Islet precursor cell (in vitro differentiated cells): ENCODE measurements around the gene P3H1.
A peak's percentile ranks its signal among the peaks of the same experiment; 100 is the strongest.
"Not testable (repeated sequence)": the region's sequence is repeated elsewhere in the genome, so short reads cannot be mapped to it uniquely, and the experiment has no call there.

Experiments used
- DNase-seq: peaks from one replicate; pipeline ENCODE4 v3.0.0-alpha.2; 2018

P3H1 gene, protein sequence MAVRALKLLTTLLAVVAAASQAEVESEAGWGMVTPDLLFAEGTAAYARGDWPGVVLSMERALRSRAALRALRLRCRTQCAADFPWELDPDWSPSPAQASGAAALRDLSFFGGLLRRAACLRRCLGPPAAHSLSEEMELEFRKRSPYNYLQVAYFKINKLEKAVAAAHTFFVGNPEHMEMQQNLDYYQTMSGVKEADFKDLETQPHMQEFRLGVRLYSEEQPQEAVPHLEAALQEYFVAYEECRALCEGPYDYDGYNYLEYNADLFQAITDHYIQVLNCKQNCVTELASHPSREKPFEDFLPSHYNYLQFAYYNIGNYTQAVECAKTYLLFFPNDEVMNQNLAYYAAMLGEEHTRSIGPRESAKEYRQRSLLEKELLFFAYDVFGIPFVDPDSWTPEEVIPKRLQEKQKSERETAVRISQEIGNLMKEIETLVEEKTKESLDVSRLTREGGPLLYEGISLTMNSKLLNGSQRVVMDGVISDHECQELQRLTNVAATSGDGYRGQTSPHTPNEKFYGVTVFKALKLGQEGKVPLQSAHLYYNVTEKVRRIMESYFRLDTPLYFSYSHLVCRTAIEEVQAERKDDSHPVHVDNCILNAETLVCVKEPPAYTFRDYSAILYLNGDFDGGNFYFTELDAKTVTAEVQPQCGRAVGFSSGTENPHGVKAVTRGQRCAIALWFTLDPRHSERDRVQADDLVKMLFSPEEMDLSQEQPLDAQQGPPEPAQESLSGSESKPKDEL

DNA sequence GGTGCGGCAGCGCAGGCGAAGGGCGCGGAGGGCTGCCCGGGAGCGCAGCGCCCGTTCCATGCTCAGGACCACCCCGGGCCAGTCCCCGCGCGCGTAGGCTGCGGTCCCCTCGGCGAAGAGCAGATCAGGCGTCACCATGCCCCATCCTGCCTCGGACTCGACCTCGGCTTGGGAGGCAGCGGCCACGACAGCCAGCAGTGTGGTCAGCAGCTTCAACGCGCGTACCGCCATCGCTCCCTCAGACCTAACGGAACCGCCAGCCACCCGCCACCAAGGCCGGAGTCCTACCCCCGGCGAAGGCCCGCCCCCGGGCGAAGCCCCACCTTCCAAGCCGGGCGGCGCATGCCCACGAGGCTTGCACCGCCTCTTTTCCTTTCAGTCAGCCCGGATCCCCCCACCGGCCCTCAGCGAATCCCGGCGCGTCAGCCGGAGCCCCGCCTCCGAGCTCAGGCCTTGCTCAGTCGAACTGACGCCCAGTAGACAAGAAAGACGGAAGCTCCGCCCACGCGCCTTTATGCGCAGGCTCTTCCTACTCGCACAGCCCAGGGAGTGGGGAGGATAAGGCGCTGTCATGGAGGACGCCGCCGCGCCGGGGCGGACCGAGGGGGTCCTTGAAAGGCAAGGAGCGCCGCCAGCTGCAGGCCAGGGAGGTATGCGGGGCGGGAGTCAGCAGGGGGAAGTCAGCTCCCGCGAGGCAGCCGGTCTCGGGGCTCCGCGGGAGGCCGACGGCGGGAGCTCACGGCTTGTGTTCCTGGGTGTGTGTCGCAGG, at the start of gene P3H1, which contains the start of gene C1orf50:
TSS of gene P3H1 (minus strand) at position 288 of the 769 bp plus-strand sequence. CDS start at position 231, 57 bp downstream.
TSS of gene C1orf50 (plus strand) at position 509 of the 769 bp plus-strand sequence. CDS start at position 572, 63 bp downstream.
- DNase-seq: peak; percentile 100

DNA sequence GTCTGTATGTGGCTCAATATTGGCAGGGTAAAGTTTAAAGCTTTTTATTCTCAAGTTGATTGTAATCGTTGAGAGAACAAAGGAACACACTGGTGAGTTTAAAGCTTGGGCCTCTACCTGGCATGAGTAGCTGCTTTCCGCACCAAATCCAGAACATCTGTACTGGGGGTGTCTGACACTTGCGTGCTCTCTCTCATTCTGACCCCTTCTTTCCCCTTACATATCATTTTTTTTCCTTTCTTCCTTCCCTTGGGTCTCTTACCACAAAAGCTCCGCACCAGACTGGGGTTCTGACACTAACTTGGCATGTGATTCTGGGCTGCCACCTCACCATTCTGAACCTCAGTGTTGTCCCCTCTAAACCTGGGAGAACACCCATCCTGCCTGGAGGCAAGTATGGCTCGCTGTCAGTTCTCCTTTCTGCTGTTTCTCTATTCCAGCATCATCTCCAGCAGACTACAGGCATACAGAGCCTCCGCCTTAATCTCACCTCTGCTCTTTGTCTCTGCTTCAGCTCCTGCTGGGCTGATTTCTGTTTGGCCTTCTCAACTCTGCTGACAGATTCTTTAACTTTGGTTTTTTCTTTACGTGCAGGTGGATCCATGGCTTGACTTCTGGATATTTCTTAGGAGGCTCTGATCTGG, 49.2 kb upstream of the P3H1 start:
- DNase-seq: no peak

DNA sequence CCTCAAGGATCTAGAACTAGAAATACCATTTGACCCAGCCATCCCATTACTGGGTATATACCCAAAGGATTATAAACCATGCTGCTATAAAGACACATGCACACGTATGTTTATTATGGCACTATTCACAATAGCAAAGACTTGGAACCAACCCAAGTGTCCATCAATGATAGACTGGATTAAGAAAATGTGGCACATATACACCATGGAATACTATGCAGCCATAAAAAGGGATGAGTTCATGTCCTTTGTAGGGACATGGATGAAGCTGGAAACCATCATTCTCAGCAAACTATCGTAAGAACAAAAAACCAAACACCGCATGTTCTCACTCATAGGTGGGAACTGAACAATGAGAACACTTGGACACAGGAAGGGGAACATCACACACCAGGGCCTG, 48.0 kb upstream of the P3H1 start:
- DNase-seq: not testable (repeated sequence)

DNA sequence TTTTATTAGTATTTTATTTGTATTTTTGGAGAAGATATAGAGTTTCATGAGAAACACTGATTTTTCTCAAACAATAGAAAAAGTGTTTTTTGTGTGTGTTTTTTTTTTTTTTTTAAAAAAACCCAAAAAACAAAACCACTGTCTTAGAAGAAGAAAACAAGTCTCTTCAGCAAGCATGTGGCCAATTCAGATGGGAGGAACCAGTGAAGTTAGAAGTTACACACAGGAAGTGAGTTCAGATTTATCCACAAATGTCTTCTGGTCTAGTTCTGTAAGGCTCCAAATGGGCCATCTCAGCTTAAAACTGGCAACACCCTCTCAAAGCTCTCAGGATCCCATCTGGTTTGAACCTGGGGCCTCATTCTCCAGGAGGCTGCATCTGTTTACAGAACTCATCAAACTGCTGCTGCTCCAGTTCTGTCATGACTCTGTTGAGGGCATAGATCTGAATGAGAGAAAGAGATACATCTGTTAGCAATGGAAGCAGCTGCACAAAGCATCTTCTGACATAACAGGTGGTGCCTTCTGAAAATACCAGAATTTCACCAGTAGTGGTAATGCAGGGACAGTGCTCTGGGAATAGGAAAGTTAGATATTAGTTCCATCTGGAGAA, 40.3 kb upstream of the P3H1 start:
- DNase-seq: no peak

DNA sequence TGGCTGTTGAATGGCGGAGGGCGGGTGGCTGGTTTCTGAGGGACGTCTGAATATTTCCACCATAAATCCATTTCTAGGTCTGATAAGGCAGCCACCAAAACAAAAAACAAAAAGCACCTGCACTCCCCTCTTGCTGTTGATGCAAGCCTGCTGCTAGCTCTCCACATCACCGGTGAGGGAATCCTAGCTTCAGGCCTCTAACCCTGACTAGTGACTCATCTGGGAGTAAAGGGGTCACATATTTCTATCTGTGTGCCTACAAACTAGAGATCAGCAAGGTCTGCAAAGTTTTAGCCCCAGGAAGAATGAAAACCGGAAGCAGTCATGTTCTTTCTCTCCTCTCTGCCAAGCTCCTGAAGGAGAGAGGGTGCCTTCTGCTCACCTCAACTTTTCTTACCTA, 39.8 kb upstream of the P3H1 start:
- DNase-seq: no peak

DNA sequence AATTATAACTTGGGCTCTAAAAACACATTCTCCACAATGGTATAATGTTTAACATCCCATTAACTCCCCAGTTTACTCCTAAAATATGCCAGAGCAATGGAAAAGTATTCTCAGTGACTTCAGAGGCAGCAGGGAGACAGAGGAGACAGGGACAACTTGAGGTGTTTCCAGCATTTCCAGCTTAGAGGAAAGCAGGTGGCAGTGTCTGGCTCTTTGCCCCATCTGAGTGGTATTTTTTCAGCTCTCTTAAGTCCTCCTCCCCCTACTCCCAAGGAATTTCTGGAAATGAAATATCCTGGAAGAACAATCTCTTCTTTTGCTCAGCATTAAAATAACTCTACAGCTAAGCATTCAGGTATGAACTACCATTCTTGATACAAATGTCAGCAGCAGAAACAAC, 39.3 kb upstream of the P3H1 start:
- DNase-seq: no peak

DNA sequence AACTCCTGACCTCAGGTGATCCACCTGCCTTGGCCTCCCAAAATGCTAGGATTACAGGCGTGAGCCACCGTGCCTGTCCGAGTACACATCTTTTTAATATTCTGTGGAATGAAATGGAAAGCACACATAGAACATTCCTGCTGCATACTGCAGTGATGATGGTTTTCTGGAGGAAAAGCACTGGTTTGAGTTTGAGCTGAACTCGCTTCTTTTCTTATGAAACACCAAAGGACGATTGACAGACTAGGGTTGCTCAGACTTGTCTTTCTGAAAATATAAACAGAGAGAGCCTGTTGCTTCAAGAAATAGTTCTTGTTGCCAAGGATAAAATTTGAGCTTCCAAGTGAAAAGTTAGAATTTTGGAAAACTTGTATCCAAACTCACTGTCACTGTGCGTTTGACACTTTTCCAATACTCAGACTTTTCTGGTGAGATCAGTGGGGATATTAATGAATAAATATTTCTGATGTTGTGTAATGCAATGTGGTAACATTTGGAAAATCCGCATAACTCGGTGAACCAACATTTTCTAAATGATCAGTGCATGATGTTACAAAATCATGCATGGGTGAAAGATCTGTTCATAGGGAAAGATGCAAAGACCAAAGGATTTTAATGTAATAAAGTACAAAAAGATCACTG, 35.1 kb upstream of the P3H1 start:
- no peak for DNase-seq

DNA sequence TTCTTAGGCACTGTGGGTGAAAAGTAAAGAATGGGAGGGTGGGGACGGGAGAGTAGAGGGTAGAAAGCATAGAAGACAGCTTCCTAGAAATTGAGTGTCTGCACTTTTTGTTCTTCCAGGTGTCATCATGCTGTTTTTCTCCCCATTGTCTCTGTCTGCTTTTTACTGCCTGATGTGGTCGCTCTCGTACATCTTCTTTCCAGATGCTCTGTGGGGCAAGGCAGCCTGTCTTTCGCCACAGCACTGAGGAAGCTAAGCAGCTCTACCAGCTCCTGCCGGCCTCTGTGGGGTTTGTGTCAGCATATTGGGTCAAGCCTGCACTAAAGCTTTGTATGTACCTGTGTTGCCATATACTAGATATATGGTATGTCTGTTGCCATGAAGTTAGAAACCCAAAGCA, 31.2 kb upstream of the P3H1 start:
- DNase-seq: no peak

DNA sequence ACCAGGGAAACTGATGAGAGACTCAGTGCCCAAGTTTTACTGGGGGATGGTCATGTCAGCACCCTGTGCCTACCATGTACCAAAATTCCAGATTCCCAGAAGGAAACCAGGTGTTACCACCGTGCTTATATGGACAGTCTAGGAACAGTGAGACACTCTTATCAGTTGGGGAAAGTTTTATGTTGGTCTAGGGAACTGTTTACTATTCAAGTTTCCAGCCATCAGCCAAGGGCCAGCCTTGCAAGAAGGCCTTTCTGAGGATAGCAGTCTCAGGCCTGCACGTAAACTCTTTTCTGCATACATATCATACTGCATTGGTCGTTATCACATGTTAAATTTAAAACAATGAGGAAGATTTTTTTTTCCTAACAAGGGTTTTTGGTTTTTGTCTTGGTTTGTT, 30.6 kb upstream of the P3H1 start:
- no peak for DNase-seq

DNA sequence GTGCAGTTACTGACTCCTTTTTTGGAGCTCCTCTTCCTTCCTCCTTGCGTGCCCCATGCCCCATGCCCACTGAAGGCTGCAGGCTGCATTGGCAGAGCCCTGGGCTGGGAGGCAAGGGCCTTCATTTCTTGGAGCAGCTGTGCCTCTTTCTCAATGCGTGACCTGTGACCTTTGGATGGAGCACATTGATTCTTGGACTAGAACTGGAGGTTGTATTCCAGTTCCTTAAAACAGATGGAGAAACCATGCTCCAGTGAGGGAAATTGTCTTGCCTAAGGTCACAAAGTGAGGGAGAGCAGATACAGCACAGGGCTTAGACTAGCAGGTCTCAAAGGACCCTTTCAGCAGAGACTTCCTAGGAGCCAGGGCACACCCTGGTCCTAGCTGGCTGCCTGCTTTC, 27.0 kb upstream of the P3H1 start:
- DNase-seq: no peak

DNA sequence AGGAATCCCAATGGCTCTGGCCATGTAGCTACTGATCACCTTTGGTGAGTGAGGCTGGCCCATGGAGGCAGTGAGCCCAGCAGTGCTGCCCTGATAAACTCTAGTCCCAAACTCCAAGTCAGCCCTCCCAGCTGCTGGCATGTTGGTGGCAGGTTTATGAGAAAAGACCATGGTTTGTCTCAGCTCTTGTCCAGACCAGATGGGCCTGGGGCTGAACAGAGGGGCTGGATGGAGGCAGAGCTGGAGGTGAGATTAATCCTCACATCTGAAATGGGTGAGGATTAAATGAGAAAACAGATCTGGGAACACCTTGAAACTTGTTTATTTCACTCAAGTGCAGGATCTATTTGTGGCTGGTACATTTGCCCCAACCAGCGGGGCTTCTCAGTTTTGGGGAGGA, 21.2 kb upstream of the P3H1 start:
- no peak for DNase-seq

DNA sequence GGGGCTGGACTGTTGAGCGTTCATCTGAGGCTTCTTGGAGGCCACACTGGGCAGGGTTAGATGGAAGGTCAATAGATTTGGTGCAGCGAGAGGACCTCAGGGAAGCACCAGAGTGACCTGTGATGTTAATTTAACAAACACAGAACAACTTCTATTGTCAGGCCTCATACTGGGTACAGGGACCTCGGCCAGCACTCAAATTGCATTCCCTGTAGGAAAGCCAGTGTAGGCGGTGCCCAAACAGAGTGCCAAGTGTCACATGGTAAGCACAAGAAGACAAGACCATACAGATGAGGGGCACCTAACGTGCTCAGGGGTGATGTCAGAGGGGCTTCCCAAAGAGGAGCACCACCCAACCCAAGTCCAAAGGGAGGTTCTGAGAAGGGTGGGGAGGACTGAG, 19.3 kb upstream of the P3H1 start:
- no peak for DNase-seq

DNA sequence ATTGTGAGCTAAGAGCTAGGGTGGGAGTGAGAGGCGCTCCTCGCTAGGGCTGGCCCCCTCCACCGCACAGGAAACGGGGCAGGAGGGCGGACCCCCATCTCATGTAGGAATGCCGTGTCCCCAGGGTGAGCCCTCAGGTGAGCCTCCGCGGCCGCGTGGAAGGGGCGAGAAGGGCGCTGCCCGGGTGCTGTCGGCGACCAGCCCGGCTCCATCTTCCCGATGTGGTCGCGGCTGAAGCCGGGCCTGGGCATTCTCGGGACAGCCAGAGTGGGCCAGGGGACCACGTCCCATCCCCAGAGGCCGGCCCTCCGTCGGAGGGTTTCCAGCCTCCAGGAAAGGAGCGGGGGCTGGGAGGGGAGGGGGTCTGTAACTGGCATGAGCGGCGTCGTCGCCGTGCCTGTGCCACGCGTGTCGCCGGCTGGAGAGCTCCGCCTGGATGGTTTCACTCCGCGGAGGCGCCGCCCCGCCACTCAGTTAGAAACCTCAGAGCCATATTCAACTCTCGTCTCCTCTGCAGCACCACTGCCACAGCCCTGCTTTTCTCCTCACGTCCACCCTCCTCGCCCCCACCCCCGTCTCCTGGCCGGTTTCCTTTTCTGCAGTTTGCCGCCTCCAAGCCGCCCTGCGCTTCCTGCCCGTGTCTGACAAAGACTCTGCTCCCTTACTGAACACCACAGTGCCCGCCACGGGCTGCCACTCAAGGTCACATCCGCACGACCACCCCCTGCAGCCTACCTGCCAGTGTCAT, 18.3 kb upstream of the P3H1 start, which contains the start of gene TMEM269:
TSS of gene TMEM269 (plus strand) at position 46 of the 748 bp plus-strand sequence. CDS start 4,903 bp downstream, outside the sequence.
- no peak for DNase-seq

DNA sequence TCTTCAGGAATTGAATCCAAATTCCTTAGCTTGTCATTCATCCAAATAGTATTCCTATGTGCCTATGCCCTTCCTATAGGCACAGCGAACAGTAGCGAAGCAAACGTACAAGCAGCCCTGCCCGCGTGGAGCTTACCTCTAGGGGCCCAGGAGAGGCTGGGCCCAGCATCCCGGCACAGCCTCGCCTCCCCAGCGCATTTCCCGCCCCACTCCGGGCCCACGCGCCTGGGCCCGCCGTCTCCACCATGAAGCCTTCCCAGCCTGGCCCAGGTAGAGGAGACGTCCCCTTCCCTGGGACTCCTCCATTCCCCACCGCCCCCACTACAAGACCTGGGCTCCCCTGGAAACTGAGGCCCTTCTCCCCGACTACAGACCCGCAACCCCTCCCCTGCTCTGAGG, 17.7 kb upstream of the P3H1 start:
- DNase-seq: no peak

DNA sequence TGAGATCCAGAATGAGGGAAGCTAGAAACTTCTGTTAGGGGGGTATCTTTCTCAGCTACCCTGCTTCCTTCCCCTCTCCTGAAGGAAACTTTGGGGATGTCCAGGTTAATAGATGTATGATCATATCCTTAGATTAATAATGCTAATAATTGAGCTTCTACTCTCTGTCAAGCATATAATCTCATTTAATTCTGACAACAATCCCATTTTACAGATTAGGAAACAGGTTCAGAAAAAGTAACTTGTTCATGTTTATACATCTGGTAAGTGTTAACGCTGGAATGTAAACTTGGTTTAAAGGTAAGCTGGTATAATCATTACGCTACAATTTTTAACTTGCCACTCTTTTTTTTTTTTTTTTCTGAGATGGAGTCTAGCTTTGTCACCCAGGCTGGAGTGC, 16.3 kb upstream of the P3H1 start:
- no peak for DNase-seq

DNA sequence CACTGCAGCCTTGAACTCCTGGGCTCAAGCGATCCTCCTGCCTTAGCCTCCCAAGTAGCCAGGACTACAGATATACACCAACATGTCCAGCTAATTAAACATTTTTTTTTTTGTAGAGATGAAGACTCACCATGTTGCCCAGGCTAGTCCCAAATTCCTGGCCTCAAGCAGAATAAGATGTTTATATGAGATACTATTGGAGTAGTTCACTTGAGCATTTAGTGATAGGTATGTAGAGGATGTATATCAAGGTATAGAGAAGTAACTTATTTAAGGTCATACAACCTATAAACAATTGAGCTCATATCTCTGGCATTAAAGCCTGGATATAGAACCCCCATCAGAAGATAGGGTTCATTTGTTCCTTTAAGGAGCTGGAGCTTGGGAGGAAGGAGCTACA, 13.3 kb upstream of the P3H1 start:
- no peak for DNase-seq

DNA sequence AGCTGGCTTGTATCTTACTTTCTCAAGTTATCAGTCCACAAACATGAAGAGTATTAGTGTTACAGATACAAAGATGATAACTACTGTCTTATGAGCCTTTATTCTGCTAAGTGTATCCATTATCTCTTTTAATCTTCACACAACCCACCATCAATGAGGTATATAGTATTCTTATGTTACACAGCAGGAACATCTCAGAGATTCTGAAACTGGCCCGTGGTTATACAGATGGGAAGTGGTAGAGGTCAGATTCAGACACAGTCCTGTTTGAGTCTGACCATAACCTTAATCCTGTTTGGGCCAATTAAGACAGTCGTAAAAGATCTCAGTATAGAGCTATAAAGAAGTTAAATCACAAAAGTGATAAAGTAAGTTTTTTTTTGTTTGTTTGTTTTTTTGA, 12.9 kb upstream of the P3H1 start:
- DNase-seq: no peak

DNA sequence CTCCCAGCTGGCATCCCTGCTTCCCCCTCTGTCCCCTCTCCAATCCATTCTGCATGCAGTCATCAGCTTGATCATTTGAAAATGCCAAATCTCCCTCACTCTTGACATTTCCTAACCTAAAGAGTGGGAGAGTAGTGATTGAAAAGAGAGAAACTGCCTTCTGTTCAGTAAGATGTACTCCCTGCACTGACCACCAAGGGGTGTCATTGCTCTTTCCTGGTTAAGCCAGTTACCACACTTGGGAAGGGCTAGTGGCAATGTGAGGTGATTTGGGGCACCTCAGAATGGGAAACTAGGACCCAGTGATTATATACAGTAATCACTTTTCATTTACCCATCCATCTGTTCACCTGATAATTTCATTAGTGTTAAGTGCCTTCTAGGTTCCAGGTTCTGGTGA, 11.0 kb upstream of the P3H1 start:
- no peak for DNase-seq

DNA sequence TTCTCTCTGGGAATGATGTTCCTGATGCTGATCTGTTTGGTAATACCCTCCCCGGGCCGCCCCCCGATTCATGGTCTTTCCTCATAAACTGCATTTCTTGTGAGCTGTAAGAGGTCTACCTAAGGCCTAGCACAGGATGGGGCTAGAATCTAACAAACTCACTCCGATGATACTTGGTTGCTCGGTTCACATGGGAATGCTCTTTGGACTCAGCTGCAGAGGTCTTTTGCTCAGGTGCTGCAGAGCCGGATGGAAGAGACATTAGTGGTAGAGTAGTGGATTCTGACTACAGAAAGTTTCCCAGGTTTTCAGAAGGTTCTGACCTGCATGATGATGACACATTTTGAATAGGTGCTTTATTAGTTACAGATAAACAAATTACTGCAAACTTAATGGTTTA, 9.7 kb upstream of the P3H1 start:
- no peak for DNase-seq

DNA sequence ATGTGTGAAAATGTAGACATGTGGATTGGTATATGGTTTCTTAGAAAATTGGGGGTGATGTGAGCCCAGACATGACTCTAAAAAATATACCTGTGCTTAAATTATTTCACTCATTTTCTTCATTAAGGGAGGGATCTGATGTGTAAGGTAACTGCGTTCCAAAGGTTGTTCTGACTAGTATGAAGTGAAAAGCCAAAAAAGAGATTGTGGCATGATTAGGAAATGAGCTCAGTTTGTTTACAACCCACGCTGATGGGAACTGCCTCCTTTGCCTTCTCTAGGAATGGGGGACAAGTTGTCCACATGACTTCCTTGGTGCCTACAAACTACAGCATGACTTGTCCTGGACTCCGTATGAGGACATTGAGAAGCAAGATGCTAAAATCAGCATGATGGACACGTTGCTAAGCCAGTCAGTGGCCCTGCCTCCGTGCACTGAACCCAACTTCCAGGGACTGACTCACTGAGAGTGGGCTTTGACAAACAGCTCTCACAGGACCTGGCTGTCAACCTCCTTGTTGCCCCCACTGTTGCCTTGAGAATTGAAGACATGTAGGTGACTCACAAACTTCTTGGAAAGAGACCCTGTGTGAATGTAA, 8.2 kb upstream of the P3H1 start:
- no peak for DNase-seq

DNA sequence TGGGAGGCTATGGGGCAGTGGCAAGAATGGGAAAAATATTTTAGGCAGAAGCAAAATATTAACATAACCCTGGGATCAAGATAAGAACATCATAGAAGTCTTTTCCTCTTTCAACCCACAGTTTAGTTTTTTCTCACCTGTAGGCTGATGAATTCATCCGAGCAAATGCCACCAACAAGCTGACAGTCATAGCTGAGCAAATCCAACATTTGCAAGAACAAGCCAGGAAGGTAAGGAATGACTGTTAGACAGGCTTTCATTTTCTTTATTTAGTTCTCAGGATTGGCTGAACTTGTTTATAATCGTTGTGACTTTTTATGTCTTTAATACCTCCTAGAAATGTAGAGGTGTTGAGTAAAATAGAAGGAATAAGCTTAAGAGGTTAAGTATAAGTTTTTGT, 6.6 kb upstream of the P3H1 start:
- DNase-seq: no peak
